K562 (cell line): ENCODE data around the gene SLC37A2. TPM values are rescaled to one million over a fixed set of nuclear protein-coding genes. Genes with fewer than 3 reads are reported as not detected.
A peak's percentile ranks its signal among the peaks of the same experiment; 100 is the strongest.

Experiments
- CBFA2T3 ChIP-seq: fragments of 450-650 bp; IDR thresholded peaks from 2 replicates; pipeline ENCODE4 v1.6.1; 2017
- CTBP1 ChIP-seq: fragments of 450-650 bp; IDR thresholded peaks from 2 replicates; pipeline ENCODE4 v1.6.1; 2016; ENCODE audit warnings: borderline replicate concordance
- DMBX1 ChIP-seq: fragments of 250-450 bp; sonication (Bioruptor Pico); IDR thresholded peaks from 2 replicates; pipeline ENCODE4 v1.8.0; 2022; ENCODE audit warnings: inconsistent platforms, mild to moderate bottlenecking, moderate library complexity, borderline replicate concordance
- ETS2 ChIP-seq: IDR thresholded peaks from 2 replicates; pipeline ENCODE4 v1.6.1; 2016; ENCODE audit warnings: borderline replicate concordance, missing genetic modification characterization, mild to moderate bottlenecking, moderate library complexity, missing compliant biosample characterization; ENCODE audit not compliant: poor library complexity, severe bottlenecking
- HDAC1 ChIP-seq, 2 experiments: fragments of 450-650 bp; IDR thresholded peaks; 2 replicates each; pipeline ENCODE4 v1.6.1; 2016 to 2017; ENCODE audit warnings: inconsistent platforms in 1 of 2, mild to moderate bottlenecking in 1 of 2, moderate library complexity in 1 of 2
- MYC ChIP-seq, 2 experiments: fragments of 250-450 bp in 1 of 2; sonication (Bioruptor Pico) in 1 of 2; IDR thresholded peaks; 2 replicates each; pipeline versions ENCODE4 v1.5.1 to v1.6.1; 2012 to 2021; ENCODE audit warnings: low read depth in 2 of 2, borderline replicate concordance in 1 of 2, improper control_type of control experiment in 1 of 2, low read length in 1 of 2, mild to moderate bottlenecking in 1 of 2, moderate library complexity in 1 of 2
- NONO ChIP-seq, 2 experiments: fragments of 200-400 bp in 1 of 2; fragments of 450-650 bp in 1 of 2; formaldehyde crosslinking in 1 of 2; IDR thresholded peaks; 2 replicates each; pipeline ENCODE4 v1.6.1; 2017; ENCODE audit warnings: low read depth in 2 of 2, mild to moderate bottlenecking in 2 of 2, moderate library complexity in 2 of 2, low read length in 1 of 2
- NR1H2 ChIP-seq: sonication (generic); formaldehyde crosslinking; IDR thresholded peaks from 2 replicates; pipeline ENCODE4 v1.4.0; 2020; ENCODE audit warnings: mild to moderate bottlenecking, missing genetic modification reagents
- SMAD1 ChIP-seq: fragments of 150-350 bp; IDR thresholded peaks from 2 replicates; pipeline ENCODE4 v1.6.1; 2014; ENCODE audit warnings: low read length, low read depth; ENCODE audit not compliant: partially characterized antibody
- SMARCA4 ChIP-seq: fragments of 450-650 bp; IDR thresholded peaks from 2 replicates; pipeline ENCODE4 v1.6.1; 2016
- SPI1 ChIP-seq: IDR thresholded peaks from 2 replicates; pipeline ENCODE4 v1.6.1; 2011; ENCODE audit warnings: low read depth, low read length, control low read depth, borderline replicate concordance
- STAT5A ChIP-seq: IDR thresholded peaks from 2 replicates; pipeline ENCODE4 v1.6.1; 2012; ENCODE audit warnings: low read length, inconsistent platforms, borderline replicate concordance
- TAL1 ChIP-seq: fragments of 450-650 bp; IDR thresholded peaks from 2 replicates; pipeline ENCODE4 v1.6.1; 2016; ENCODE audit warnings: mild to moderate bottlenecking
- TBL1XR1 ChIP-seq, 2 experiments: IDR thresholded peaks; 2 replicates each; pipeline ENCODE4 v1.6.1; 2012; ENCODE audit warnings: improper control_type of control experiment in 2 of 2, low read length in 2 of 2, mild to moderate bottlenecking in 1 of 2
- ZEB2 ChIP-seq: fragments of 450-650 bp; IDR thresholded peaks from 2 replicates; pipeline ENCODE4 v1.6.1; 2016
- ZNF232 ChIP-seq: sonication (generic); formaldehyde crosslinking; IDR thresholded peaks from 2 replicates; pipeline ENCODE4 v1.8.0; 2022; ENCODE audit warnings: mild to moderate bottlenecking, missing genetic modification reagents
- ZNF696 ChIP-seq: fragments of 250-450 bp; sonication (Bioruptor Pico); conservative IDR thresholded peaks from 2 replicates; pipeline ENCODE4 v1.4.0; 2020; ENCODE audit warnings: mild to moderate bottlenecking, moderate library complexity
- polyA plus RNA-seq, 8 experiments: library from polyadenylated mRNA; depleted of rRNA in 4 of 8; stranded (reverse) in 5 of 8; unstranded in 3 of 8; fragments of >200 nt; fragmentation: Nextera tagmentation in 2 of 8; fragmentation: Illumina TruSeq in 1 of 8; extraction: Ambion mirVana in 2 of 8; extraction: Trizol in 1 of 8; gene quantifications; 2 replicates each; pipeline versions ENCODE4 v1.2.1 to v1.2.3, GENCODE V29; 2011 to 2014; ENCODE audit warnings: inconsistent platforms in 1 of 8, missing spikeins in 1 of 8
- total RNA-seq, 7 experiments: library from RNA; depleted of rRNA in 6 of 7; stranded (reverse); fragments of >200 nt in 6 of 7; fragmentation: Illumina TruSeq in 2 of 7; extraction: Trizol in 2 of 7; gene quantifications; 2 replicates each; pipeline versions ENCODE4 v1.2.1 to v1.2.3, GENCODE V29; 2011 to 2021; ENCODE audit warnings: low replicate concordance in 1 of 7
- TF ChIP-seq, protein P1 (sequence below): sonication (generic); formaldehyde crosslinking; IDR thresholded peaks from 2 replicates; pipeline ENCODE4 v1.8.0; 2022; ENCODE audit warnings: missing genetic modification reagents, mild to moderate bottlenecking, moderate library complexity, borderline replicate concordance
- TF ChIP-seq, protein P2 (sequence below): sonication (generic); IDR thresholded peaks from 2 replicates; pipeline ENCODE4 v1.6.1; 2016
- TF ChIP-seq, protein P3 (sequence below): fragments of 250-450 bp; sonication (Bioruptor Pico); IDR thresholded peaks from 2 replicates; pipeline ENCODE4 v1.4.0; 2020; ENCODE audit warnings: mild to moderate bottlenecking, moderate library complexity
- TF ChIP-seq, protein P4 (sequence below): fragments of 450-650 bp; formaldehyde crosslinking; IDR thresholded peaks from 2 replicates; pipeline ENCODE4 v1.4.0; 2020; ENCODE audit warnings: mild to moderate bottlenecking, moderate library complexity

The SLC37A2 gene
- total and polyA plus RNA-seq, 9 of the 15 experiments (the other 6 are each of a cell fraction or from before 2014, with no cell fraction given): 0.01 to 1.2 (median 0.52) TPM

DNA sequence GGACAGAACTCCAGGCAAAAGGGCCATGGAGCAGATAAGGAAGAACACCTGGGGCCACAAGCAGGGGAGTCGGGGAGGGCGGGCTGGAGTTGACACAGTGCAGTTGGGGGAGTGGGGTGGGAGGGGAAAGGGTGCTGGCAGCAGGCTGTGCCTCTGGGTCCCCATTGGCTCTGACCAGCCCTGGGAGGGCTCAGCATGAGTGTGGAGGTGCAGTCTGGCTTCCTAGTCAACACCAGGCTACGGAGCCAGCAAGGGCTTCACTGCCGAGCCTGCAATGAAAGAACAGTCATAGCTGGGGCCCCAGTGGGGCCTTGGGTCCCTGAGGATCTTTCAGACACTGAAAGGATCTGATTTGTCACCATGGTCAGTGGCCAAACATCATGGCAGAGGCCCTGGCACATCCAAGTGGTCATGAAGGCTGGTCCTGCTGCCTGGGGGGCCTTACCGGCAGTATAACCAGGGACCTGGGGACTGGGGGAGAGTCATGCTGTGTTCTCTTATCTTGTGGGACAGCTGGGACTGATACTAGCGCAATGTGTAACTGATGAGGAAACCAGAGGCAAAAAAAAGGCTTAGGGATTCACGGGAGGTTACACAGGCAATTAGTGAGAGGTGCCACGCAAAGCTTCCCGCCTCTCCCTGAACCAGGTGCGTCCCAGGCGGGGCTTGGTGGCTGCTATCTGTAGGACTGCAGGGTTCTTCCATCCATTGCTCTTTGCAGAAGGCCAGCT lies 11.6 kb downstream of the SLC37A2 start (continued):
- 0 out of 2 replicates have a peak, but pooled peaks have one; percentile 13 for TF ChIP-seq DMBX1 (CRISPR knock-in tag)
- TF ChIP-seq CBFA2T3: peak; percentile 91
- no peak for TF ChIP-seq ETS2
- TF ChIP-seq, protein P1, sequence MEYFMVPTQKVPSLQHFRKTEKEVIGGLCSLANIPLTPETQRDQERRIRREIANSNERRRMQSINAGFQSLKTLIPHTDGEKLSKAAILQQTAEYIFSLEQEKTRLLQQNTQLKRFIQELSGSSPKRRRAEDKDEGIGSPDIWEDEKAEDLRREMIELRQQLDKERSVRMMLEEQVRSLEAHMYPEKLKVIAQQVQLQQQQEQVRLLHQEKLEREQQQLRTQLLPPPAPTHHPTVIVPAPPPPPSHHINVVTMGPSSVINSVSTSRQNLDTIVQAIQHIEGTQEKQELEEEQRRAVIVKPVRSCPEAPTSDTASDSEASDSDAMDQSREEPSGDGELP (CRISPR knock-in tag): peak; percentile 90
- TF ChIP-seq ZNF696 (CRISPR knock-in tag): no peak
- peak; percentile 46; the same call in 1 of the 2 replicates for TF ChIP-seq MYC (IDR thresholded peaks at IDR 0.05; ENCODE audit: low read depth, low read length)
- no peak for TF ChIP-seq MYC (CRISPR knock-in tag; IDR thresholded peaks at IDR 0.05; ENCODE audit: borderline replicate concordance, low read depth)
- no peak for TF ChIP-seq SMAD1
- TF ChIP-seq NONO (IDR thresholded peaks at IDR 0.05; ENCODE audit: low read depth in 2 of 2, low read length in 1 of 2): no peak
- TF ChIP-seq HDAC1 (IDR thresholded peaks at IDR 0.05): peak in 1 of 2 experiments; percentile 75; a peak in 2 of 4 replicates
- peak; percentile 90 for TF ChIP-seq SMARCA4
- TF ChIP-seq STAT5A: peak; percentile 67; the same call in 1 of the 2 replicates
- TF ChIP-seq CTBP1: peak; percentile 73; the same call in 1 of the 2 replicates
- TF ChIP-seq SPI1: no peak
- no peak for TF ChIP-seq ZNF232
- peak; percentile 85 for TF ChIP-seq TAL1
- no peak for TF ChIP-seq NR1H2
- TF ChIP-seq, protein P2, sequence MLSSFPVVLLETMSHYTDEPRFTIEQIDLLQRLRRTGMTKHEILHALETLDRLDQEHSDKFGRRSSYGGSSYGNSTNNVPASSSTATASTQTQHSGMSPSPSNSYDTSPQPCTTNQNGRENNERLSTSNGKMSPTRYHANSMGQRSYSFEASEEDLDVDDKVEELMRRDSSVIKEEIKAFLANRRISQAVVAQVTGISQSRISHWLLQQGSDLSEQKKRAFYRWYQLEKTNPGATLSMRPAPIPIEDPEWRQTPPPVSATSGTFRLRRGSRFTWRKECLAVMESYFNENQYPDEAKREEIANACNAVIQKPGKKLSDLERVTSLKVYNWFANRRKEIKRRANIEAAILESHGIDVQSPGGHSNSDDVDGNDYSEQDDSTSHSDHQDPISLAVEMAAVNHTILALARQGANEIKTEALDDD: peak; percentile 43; the same call in 1 of the 2 replicates
- TF ChIP-seq, protein P3, sequence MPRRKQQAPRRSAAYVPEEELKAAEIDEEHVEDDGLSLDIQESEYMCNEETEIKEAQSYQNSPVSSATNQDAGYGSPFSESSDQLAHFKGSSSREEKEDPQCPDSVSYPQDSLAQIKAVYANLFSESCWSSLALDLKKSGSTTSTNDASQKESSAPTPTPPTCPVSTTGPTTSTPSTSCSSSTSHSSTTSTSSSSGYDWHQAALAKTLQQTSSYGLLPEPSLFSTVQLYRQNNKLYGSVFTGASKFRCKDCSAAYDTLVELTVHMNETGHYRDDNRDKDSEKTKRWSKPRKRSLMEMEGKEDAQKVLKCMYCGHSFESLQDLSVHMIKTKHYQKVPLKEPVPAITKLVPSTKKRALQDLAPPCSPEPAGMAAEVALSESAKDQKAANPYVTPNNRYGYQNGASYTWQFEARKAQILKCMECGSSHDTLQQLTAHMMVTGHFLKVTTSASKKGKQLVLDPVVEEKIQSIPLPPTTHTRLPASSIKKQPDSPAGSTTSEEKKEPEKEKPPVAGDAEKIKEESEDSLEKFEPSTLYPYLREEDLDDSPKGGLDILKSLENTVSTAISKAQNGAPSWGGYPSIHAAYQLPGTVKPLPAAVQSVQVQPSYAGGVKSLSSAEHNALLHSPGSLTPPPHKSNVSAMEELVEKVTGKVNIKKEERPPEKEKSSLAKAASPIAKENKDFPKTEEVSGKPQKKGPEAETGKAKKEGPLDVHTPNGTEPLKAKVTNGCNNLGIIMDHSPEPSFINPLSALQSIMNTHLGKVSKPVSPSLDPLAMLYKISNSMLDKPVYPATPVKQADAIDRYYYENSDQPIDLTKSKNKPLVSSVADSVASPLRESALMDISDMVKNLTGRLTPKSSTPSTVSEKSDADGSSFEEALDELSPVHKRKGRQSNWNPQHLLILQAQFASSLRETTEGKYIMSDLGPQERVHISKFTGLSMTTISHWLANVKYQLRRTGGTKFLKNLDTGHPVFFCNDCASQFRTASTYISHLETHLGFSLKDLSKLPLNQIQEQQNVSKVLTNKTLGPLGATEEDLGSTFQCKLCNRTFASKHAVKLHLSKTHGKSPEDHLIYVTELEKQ (CRISPR knock-in tag): no peak
- TF ChIP-seq, protein P4, sequence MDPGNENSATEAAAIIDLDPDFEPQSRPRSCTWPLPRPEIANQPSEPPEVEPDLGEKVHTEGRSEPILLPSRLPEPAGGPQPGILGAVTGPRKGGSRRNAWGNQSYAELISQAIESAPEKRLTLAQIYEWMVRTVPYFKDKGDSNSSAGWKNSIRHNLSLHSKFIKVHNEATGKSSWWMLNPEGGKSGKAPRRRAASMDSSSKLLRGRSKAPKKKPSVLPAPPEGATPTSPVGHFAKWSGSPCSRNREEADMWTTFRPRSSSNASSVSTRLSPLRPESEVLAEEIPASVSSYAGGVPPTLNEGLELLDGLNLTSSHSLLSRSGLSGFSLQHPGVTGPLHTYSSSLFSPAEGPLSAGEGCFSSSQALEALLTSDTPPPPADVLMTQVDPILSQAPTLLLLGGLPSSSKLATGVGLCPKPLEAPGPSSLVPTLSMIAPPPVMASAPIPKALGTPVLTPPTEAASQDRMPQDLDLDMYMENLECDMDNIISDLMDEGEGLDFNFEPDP (CRISPR knock-in tag): no peak
- TF ChIP-seq ZEB2: peak; percentile 71; the same call in 1 of the 2 replicates
- TF ChIP-seq TBL1XR1 (IDR thresholded peaks at IDR 0.05; ENCODE audit: low read length in 2 of 2): peak in 1 of 2 experiments; percentile 53; a peak in 1 of 4 replicates
